HUES6 (cell line): ENCODE results near the gene KRTAP10-6.
"Not testable (repeated sequence)": the region's sequence is repeated elsewhere in the genome, so short reads cannot be mapped to it uniquely, and the experiment has no call there.

ENCODE experiments used
- H3K27ac ChIP-seq: 2 replicates; pipeline ENCODE4 v1.7.0; 2013; ENCODE audit warnings: low read depth, mild to moderate bottlenecking, low read length, inconsistent platforms
- H3K27me3 ChIP-seq: 2 replicates; pipeline ENCODE4 v1.6.1; 2013; ENCODE audit warnings: low read length; ENCODE audit not compliant: control insufficient read depth, insufficient read depth
- H3K36me3 ChIP-seq: 2 replicates; pipeline ENCODE4 v1.6.1; 2013; ENCODE audit warnings: low read length; ENCODE audit not compliant: control insufficient read depth, insufficient read depth
- H3K4me1 ChIP-seq: 2 replicates; pipeline ENCODE4 v1.6.1; 2013; ENCODE audit warnings: low read length; ENCODE audit not compliant: control insufficient read depth, insufficient read depth
- H3K4me3 ChIP-seq: 2 replicates; pipeline ENCODE4 v1.5.1; 2013; ENCODE audit warnings: low read depth, low read length
- H3K9ac ChIP-seq: one replicate; pipeline ENCODE4 v1.6.1; 2013; ENCODE audit warnings: mild to moderate bottlenecking, low read length
- H3K9me3 ChIP-seq: 2 replicates; pipeline ENCODE4 v1.6.1; 2013; ENCODE audit warnings: low read depth, low read length; ENCODE audit not compliant: control insufficient read depth, insufficient read depth

The KRTAP10-6 gene

DNA sequence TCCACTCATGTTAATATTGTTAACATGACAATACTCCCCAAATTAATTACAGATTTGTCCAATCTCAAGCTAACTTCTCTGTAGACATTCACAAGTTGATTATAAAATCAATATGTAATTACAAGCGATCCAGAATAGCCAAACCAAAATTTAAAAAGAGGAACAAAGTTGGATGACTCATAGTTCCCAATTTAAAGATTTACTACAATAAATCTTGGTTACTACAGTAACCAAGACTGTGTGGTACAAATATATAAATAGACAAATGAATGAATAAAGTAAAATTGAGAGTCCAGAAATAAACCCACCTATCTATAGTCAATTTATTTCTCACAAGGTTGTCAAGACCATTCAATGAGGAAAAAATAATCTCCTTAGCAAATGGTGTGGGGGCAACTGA, 25.9 kb downstream of the KRTAP10-6 start:
- no peak overlapping the region for H3K4me3 ChIP-seq
- H3K36me3 ChIP-seq = no peaks in the 10 kb centered on the region
- peaks cover 9% of the 10 kb centered on the region for H3K9me3 ChIP-seq
- no peak overlapping the region for H3K9ac ChIP-seq
- H3K4me1 ChIP-seq = no peaks in the 10 kb centered on the region
- H3K27ac ChIP-seq = no peak overlapping the region
- H3K27me3 ChIP-seq = no peaks in the 10 kb centered on the region

DNA sequence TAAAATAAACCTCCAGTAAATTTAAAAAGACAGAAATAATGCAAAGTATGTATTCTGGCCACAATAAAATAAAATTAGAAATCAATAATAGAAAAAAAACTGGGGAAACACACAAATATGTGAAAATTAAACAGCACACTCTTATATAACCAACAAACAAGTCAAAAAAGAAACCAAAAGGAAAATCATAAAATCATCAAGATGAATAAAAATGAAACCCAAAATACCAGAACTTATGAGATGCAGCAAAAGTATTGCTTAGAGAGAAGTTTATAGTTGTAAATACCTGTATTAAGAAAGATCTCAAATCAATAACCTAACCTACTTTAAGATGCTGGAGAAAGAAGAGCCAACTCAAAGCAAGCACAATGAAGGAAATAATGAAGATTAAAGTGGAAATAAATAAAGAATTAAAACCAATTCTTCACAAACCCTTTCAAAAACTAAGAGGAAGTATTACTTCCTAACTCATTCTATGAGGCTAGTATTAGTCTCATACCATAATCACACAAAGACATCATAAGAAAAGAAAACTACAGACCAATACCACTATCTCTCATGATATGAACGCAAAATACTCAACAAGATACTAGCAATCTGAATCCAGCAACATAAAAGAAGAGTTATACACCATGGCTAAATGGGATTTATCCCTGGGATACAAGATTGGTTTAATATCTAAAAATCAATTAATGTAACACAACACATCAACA, 27.3 kb downstream of the KRTAP10-6 start:
- Histone ChIP-seq H3K36me3 (no peaks in the 10 kb centered on the region), H3K4me3 (no peak overlapping the region), H3K9me3 (0 out of 2 replicates have a peak, but pooled peaks cover under 1% of the 10 kb centered on the region), H3K9ac (no peak overlapping the region), H3K27me3 (no peaks in the 10 kb centered on the region), H3K27ac (no peak overlapping the region), H3K4me1 (no peaks in the 10 kb centered on the region)

DNA sequence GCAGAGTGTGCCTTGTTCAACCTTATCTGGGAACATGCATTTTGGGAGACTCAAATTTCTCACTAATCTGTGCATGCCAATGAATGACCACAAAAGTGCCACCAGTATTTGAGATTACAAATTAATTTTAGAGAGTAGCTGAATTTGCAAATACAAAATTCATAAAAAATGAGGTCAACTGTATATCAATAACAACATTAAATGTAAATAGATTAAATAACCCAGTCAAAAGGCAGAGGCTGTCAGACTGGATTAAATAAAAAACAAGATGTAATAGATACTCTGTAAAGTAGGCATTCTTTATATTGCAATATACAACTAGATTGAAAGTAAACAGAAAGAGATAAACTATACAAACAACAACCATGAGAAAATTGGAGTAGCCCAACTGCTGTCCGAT, 28.2 kb downstream of the KRTAP10-6 start:
- no peaks in the 10 kb centered on the region for H3K27me3 ChIP-seq
- H3K27ac ChIP-seq = no peak overlapping the region
- H3K9ac ChIP-seq = no peak overlapping the region
- no peaks in the 10 kb centered on the region for H3K4me1 ChIP-seq
- H3K9me3 ChIP-seq = no peaks in the 10 kb centered on the region
- H3K36me3 ChIP-seq = no peaks in the 10 kb centered on the region
- no peak overlapping the region for H3K4me3 ChIP-seq

DNA sequence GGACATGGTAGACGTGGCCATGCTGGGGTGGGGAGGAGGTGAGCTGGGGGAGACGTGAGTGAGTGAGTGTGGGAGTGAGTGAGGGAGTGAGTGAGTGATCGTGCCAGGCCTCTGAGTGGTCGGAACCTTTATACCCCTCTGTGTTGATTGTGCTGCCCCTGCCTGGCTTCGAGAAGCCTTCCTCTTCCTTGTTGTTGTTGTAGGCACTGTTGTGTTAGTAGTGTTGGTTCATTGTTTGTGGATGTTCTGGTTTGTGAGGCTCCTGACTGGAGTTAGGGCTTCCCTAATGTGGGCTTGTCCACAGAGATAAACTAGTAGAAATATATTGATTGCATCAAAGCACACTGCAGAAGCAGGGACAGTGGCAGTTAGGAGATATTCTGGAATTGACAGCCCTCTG, 33.6 kb downstream of the KRTAP10-6 start, which contains the start of gene KRTAP10-3:
Gene KRTAP10-3, minus strand, starts transcription at position 101 of the 400 bp plus-strand sequence. Its CDS starts 80 bp downstream, at position 21.
- Histone ChIP-seq H3K4me3 (no peak within 1 kb of the TSS), H3K27ac (no peak within 1 kb of the TSS), H3K27me3 (no peaks in the 10 kb centered on the region), H3K9ac (no peak within 1 kb of the TSS), H3K4me1 (peaks cover 5% of the 10 kb centered on the region; the same call in 1 of the 2 replicates), H3K9me3 (no peaks in the 10 kb centered on the region), H3K36me3 (no peaks in the 10 kb centered on the region)

DNA sequence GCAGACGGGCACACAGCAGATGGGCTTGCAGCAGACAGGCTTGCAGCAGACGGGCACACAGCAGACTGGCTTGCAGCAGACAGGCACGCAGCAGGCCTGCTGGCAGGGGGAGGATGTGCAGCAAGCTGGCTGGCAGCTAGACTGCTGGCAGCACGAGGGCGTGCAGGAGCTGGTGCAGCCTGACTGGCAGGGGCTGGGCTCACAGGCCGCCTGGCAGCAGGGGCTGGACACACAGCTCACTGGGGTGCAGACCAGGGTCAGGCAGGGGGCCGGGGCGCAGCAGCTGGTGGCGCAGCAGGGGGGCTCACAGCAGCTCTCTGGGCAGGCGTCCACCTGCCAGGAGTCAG, 34.0 kb downstream of the KRTAP10-6 start:
- H3K9me3 ChIP-seq, H3K4me3 ChIP-seq, H3K36me3 ChIP-seq, H3K9ac ChIP-seq, H3K27me3 ChIP-seq, H3K27ac ChIP-seq, H3K4me1 ChIP-seq: not testable (repeated sequence)

DNA sequence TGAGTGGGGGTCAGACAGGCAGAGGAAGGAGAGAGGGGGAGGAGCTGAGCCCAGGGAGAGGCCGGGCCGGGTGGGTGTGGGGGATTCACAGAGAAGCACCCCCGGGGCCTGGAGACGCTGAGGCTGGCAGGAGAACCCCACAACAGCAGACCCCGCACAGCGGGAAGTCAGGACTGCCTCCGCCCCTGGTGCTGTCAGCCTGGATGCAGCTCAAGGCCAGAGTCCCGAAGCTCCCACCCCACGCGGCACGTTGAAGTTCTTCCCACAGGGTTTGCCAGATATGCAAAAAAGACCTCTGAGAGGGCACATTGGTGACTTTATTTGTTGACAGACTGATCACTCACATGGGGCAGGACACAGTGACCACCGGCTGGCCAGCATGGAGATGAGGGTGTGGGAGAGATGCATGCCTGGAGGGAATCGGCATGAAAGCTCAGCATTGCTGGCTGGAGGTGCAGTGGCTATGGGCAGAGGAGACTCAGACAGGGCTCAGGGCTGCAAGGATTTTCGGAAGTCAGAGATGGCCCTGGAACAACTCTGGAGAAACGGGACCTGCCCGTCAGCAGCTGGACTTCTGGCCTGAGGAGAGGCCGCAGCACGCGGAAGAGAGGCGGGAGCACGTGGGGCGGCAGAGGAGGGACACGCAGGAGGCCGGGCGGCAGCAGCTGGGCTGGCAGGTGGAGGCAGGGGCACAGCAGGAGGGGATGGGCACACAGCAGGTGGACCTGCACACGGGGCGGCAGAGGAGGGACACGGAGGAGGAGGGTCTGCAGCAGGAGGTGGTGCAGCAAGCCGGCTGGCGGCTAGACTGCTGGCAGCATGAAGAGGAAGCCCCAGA, 34.6 kb downstream of the KRTAP10-6 start:
- no peak overlapping the region for H3K9ac ChIP-seq
- H3K9me3 ChIP-seq = no peaks in the 10 kb centered on the region
- no peak overlapping the region for H3K27ac ChIP-seq
- H3K4me1 ChIP-seq = peaks cover 9% of the 10 kb centered on the region
- H3K27me3 ChIP-seq = no peaks in the 10 kb centered on the region
- H3K36me3 ChIP-seq = no peaks in the 10 kb centered on the region
- H3K4me3 ChIP-seq = no peak overlapping the region

DNA sequence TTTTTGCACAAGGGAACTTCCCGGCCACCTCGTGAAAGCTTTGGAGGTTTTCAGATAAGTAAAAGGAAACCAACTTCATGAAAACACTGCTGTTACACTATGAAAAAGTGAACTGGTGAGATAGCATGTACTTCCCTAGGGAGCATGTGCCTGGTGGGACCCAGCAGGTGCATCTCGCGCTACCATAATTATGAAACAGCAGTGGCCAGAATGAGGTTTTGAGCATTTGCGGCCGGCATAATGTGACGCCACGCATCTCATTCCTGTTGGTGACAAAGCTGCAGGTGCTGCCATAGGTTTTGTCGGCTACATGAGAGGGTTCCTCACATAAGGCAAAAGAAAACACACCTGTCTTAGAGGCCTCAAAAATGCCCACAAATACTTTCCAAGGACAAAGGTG, 35.4 kb downstream of the KRTAP10-6 start:
- Histone ChIP-seq H3K27me3 (no peaks in the 10 kb centered on the region), H3K4me1 (peaks cover 17% of the 10 kb centered on the region), H3K9me3 (no peaks in the 10 kb centered on the region), H3K27ac (no peak overlapping the region), H3K4me3 (no peak overlapping the region), H3K36me3 (no peaks in the 10 kb centered on the region), H3K9ac (no peak overlapping the region)

DNA sequence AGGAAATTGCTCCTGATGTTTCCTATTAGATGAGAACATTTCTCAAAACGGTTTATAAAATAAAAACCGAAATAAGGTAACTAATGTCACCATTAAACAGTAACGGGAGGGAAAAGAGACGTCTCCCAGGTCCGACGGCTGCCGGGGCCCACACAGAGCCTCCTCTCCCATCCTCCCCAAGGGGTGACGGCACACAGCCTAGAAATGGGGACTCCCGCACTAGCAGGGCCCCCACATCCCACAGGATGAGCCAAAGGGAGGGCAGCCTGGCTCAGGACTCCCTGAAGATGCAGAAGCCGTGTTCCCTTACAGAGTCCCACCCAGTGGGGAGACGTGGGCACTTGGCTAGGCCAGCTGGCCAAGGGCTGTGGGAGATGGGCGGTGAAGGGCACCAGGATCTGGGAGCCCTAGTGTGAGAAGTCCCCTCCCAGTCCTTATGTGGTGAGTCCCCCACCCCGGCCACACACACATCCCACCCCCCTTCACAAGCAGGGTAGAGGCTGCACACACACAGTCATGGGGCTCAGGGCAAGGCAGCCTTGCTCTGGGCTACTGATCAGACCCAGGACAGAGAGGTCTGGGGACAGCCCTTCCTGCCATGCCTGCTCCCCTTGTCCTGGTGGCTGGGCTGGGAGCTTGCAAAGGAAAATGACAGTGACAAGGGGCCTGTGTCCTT, 37.0 kb downstream of the KRTAP10-6 start:
- H3K9ac ChIP-seq = no peak overlapping the region
- peaks cover 30% of the 10 kb centered on the region for H3K4me1 ChIP-seq
- no peaks in the 10 kb centered on the region for H3K27me3 ChIP-seq
- no peak overlapping the region for H3K27ac ChIP-seq
- H3K36me3 ChIP-seq = no peaks in the 10 kb centered on the region
- no peak overlapping the region for H3K4me3 ChIP-seq
- H3K9me3 ChIP-seq = no peaks in the 10 kb centered on the region

DNA sequence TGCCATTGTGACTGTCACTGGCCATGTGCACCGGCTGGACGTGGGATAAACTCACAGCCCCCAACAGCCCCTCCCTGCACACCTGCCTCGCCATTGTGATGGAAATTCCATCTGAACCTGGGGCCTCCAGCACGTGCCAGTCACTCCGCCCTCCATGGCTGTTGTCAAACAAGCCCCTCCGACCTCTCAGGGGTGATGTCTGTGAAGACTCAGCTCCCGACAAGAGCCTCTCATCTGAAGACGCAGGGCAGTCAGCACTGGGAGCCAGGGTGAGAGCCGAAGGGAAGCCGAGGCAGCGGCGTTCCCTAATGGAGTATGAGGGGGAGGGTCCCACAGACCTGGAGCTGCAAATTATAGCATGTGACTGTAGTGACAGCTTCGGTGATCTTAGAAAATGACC, 39.6 kb downstream of the KRTAP10-6 start:
- Histone ChIP-seq H3K36me3 (no peaks in the 10 kb centered on the region), H3K27ac (no peak overlapping the region), H3K9ac (no peak overlapping the region), H3K4me3 (no peak overlapping the region), H3K4me1 (peaks cover 52% of the 10 kb centered on the region), H3K27me3 (no peaks in the 10 kb centered on the region), H3K9me3 (no peaks in the 10 kb centered on the region)

DNA sequence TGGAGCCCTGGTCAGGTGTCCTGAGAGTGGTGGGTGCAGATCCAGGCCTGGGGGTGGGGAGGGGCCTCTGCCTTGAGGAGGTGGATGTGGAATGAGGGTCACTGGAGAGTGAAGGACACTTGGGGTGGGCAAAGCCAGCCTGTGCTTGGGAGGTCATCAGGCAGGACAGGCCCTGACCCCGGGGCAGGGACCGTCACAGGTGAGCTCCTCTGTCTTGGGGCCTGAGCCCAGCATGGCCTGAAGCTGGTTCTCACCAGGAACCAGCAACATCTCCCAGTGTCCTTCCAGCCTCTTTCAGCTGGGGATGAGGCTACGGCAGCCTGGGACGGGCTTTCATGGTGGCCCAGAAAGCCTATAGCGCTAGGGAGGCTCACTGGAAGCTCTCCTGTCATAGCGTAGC, 40.2 kb downstream of the KRTAP10-6 start:
- Histone ChIP-seq H3K27me3 (no peaks in the 10 kb centered on the region), H3K4me1 (peaks cover 51% of the 10 kb centered on the region), H3K27ac (no peak overlapping the region), H3K9ac (no peak overlapping the region), H3K4me3 (no peak overlapping the region), H3K9me3 (no peaks in the 10 kb centered on the region), H3K36me3 (no peaks in the 10 kb centered on the region)
